Measurements from ENCODE around the gene CABP1.

Gene CABP1

GRCh38 chr12:120686690-120687577 lies 46.5 kb downstream of the CABP1 start, which contains the start of gene MLEC:
TSS of gene MLEC (plus strand) at chr12:120687149. CDS start at chr12:120687297, 148 bp downstream.
- Histone ChIP-seq H3K27me3 (ENCODE audit: control insufficient read depth, insufficient read depth, low read length) (no peaks in the 10 kb centered on the region), H3K4me1 (ENCODE audit: control insufficient read depth, insufficient read depth, low read length) (peaks cover 24% of the 10 kb centered on the region), H3K9me3 (ENCODE audit: control insufficient read depth, insufficient read depth, low read length) (no peaks in the 10 kb centered on the region), H3K27ac (ENCODE audit: low read depth, low read length) (peak within 1 kb of the TSS; percentile 97), H3K36me3 (ENCODE audit: control insufficient read depth, insufficient read depth, low read length) (no peaks in the 10 kb centered on the region), H3K4me3 (ENCODE audit: low read depth, low read length) (peak within 1 kb of the TSS; percentile 77), H3K9ac (ENCODE audit: low read depth, low read length) (peak within 1 kb of the TSS; percentile 79)

- peak overlapping the region; percentile 71 for H3K9ac ChIP-seq (ENCODE audit: low read depth, low read length)
- H3K4me3 ChIP-seq (ENCODE audit: low read depth, low read length), result peak overlapping the region; percentile 77
- H3K27me3 ChIP-seq (ENCODE audit: control insufficient read depth, insufficient read depth, low read length), result no peaks in the 10 kb centered on the region
- no peaks in the 10 kb centered on the region for H3K36me3 ChIP-seq (ENCODE audit: control insufficient read depth, insufficient read depth, low read length)
- peak overlapping the region; percentile 86 for H3K27ac ChIP-seq (ENCODE audit: low read depth, low read length)
- peaks cover 31% of the 10 kb centered on the region for H3K4me1 ChIP-seq (ENCODE audit: control insufficient read depth, insufficient read depth, low read length)
- H3K9me3 ChIP-seq (ENCODE audit: control insufficient read depth, insufficient read depth, low read length), result no peaks in the 10 kb centered on the region
Measured at GRCh38 chr12:120687578-120688289, 47.3 kb downstream of the CABP1 start.

- Histone ChIP-seq H3K4me3 (ENCODE audit: low read depth, low read length) (peak overlapping the region; percentile 77), H3K9ac (ENCODE audit: low read depth, low read length) (no peak overlapping the region), H3K27ac (ENCODE audit: low read depth, low read length) (no peak overlapping the region), H3K27me3 (ENCODE audit: control insufficient read depth, insufficient read depth, low read length) (no peaks in the 10 kb centered on the region), H3K9me3 (ENCODE audit: control insufficient read depth, insufficient read depth, low read length) (no peaks in the 10 kb centered on the region), H3K36me3 (ENCODE audit: control insufficient read depth, insufficient read depth, low read length) (peaks cover 4% of the 10 kb centered on the region; the same call in 1 of the 2 replicates), H3K4me1 (ENCODE audit: control insufficient read depth, insufficient read depth, low read length) (peaks cover 39% of the 10 kb centered on the region)
Measured at GRCh38 chr12:120688527-120689071, 48.2 kb downstream of the CABP1 start.

- Histone ChIP-seq H3K9ac (ENCODE audit: low read depth, low read length) (no peak overlapping the region), H3K4me3 (ENCODE audit: low read depth, low read length) (peak overlapping the region; percentile 77), H3K4me1 (ENCODE audit: control insufficient read depth, insufficient read depth, low read length) (peaks cover 48% of the 10 kb centered on the region), H3K27me3 (ENCODE audit: control insufficient read depth, insufficient read depth, low read length) (no peaks in the 10 kb centered on the region), H3K9me3 (ENCODE audit: control insufficient read depth, insufficient read depth, low read length) (no peaks in the 10 kb centered on the region), H3K36me3 (ENCODE audit: control insufficient read depth, insufficient read depth, low read length) (peaks cover 11% of the 10 kb centered on the region), H3K27ac (ENCODE audit: low read depth, low read length) (no peak overlapping the region)
Measured at GRCh38 chr12:120689397-120690082, 49.1 kb downstream of the CABP1 start.

- H3K4me3 ChIP-seq (ENCODE audit: low read depth, low read length), result no peak overlapping the region
- no peak overlapping the region for H3K27ac ChIP-seq (ENCODE audit: low read depth, low read length)
- no peaks in the 10 kb centered on the region for H3K27me3 ChIP-seq (ENCODE audit: control insufficient read depth, insufficient read depth, low read length)
- no peaks in the 10 kb centered on the region for H3K9me3 ChIP-seq (ENCODE audit: control insufficient read depth, insufficient read depth, low read length)
- no peak overlapping the region; the same call in 1 of the 2 replicates for H3K9ac ChIP-seq (ENCODE audit: low read depth, low read length)
- H3K36me3 ChIP-seq (ENCODE audit: control insufficient read depth, insufficient read depth, low read length), result peaks cover 16% of the 10 kb centered on the region
- H3K4me1 ChIP-seq (ENCODE audit: control insufficient read depth, insufficient read depth, low read length), result peaks cover 48% of the 10 kb centered on the region
Measured at GRCh38 chr12:120690083-120690450, 49.6 kb downstream of the CABP1 start.

GRCh38 chr12:120690978-120691377 lies 50.6 kb downstream of the CABP1 start:
- Histone ChIP-seq H3K9ac (ENCODE audit: low read depth, low read length) (no peak overlapping the region), H3K27ac (ENCODE audit: low read depth, low read length) (no peak overlapping the region), H3K4me3 (ENCODE audit: low read depth, low read length) (no peak overlapping the region), H3K4me1 (ENCODE audit: control insufficient read depth, insufficient read depth, low read length) (peaks cover 48% of the 10 kb centered on the region), H3K9me3 (ENCODE audit: control insufficient read depth, insufficient read depth, low read length) (no peaks in the 10 kb centered on the region), H3K27me3 (ENCODE audit: control insufficient read depth, insufficient read depth, low read length) (no peaks in the 10 kb centered on the region), H3K36me3 (ENCODE audit: control insufficient read depth, insufficient read depth, low read length) (peaks cover 25% of the 10 kb centered on the region)

GRCh38 chr12:120692524-120693033 lies 52.2 kb downstream of the CABP1 start:
- H3K4me3 ChIP-seq (ENCODE audit: low read depth, low read length), result no peak overlapping the region; the same call in 1 of the 2 replicates
- H3K4me1 ChIP-seq (ENCODE audit: control insufficient read depth, insufficient read depth, low read length), result peaks cover 48% of the 10 kb centered on the region
- H3K27ac ChIP-seq (ENCODE audit: low read depth, low read length), result peak overlapping the region; percentile 84
- no peaks in the 10 kb centered on the region for H3K27me3 ChIP-seq (ENCODE audit: control insufficient read depth, insufficient read depth, low read length)
- H3K9me3 ChIP-seq (ENCODE audit: control insufficient read depth, insufficient read depth, low read length), result no peaks in the 10 kb centered on the region
- H3K9ac ChIP-seq (ENCODE audit: low read depth, low read length), result no peak overlapping the region
- H3K36me3 ChIP-seq (ENCODE audit: control insufficient read depth, insufficient read depth, low read length), result peaks cover 41% of the 10 kb centered on the region

- Histone ChIP-seq H3K9ac (ENCODE audit: low read depth, low read length) (no peak overlapping the region; the same call in 1 of the 2 replicates), H3K4me3 (ENCODE audit: low read depth, low read length) (0 out of 2 replicates have a peak overlapping the region, but pooled peaks have one; percentile 2), H3K9me3 (ENCODE audit: control insufficient read depth, insufficient read depth, low read length) (no peaks in the 10 kb centered on the region), H3K27ac (ENCODE audit: low read depth, low read length) (peak overlapping the region; percentile 84), H3K4me1 (ENCODE audit: control insufficient read depth, insufficient read depth, low read length) (peaks cover 41% of the 10 kb centered on the region), H3K36me3 (ENCODE audit: control insufficient read depth, insufficient read depth, low read length) (peaks cover 54% of the 10 kb centered on the region), H3K27me3 (ENCODE audit: control insufficient read depth, insufficient read depth, low read length) (no peaks in the 10 kb centered on the region)
Measured at GRCh38 chr12:120693848-120694247, 53.4 kb downstream of the CABP1 start.

- Histone ChIP-seq H3K4me1 (ENCODE audit: control insufficient read depth, insufficient read depth, low read length) (peaks cover 25% of the 10 kb centered on the region), H3K27me3 (ENCODE audit: control insufficient read depth, insufficient read depth, low read length) (no peaks in the 10 kb centered on the region), H3K36me3 (ENCODE audit: control insufficient read depth, insufficient read depth, low read length) (peaks cover 82% of the 10 kb centered on the region), H3K9ac (ENCODE audit: low read depth, low read length) (no peak overlapping the region), H3K9me3 (ENCODE audit: control insufficient read depth, insufficient read depth, low read length) (no peaks in the 10 kb centered on the region), H3K4me3 (ENCODE audit: low read depth, low read length) (no peak overlapping the region), H3K27ac (ENCODE audit: low read depth, low read length) (no peak overlapping the region)
Measured at GRCh38 chr12:120696626-120697025, 56.2 kb downstream of the CABP1 start.

- no peaks in the 10 kb centered on the region for H3K9me3 ChIP-seq (ENCODE audit: control insufficient read depth, insufficient read depth, low read length)
- H3K36me3 ChIP-seq (ENCODE audit: control insufficient read depth, insufficient read depth, low read length), result peaks cover 89% of the 10 kb centered on the region
- no peak overlapping the region for H3K27ac ChIP-seq (ENCODE audit: low read depth, low read length)
Measured at GRCh38 chr12:120697344-120697743, 56.9 kb downstream of the CABP1 start.

More at GRCh38 chr12:120697344-120697743, 56.9 kb downstream of the CABP1 start:
- Histone ChIP-seq H3K4me3 (ENCODE audit: low read depth, low read length) (no peak overlapping the region), H3K4me1 (ENCODE audit: control insufficient read depth, insufficient read depth, low read length) (peaks cover 22% of the 10 kb centered on the region), H3K9ac (ENCODE audit: low read depth, low read length) (no peak overlapping the region), H3K27me3 (ENCODE audit: control insufficient read depth, insufficient read depth, low read length) (no peaks in the 10 kb centered on the region)

Data from HUES48 (cell line).